ENCODE data around the gene TM4SF20. TPM values are rescaled to one million over a fixed set of nuclear protein-coding genes. Genes with fewer than 3 reads are reported as not detected.
"Not testable (repeated sequence)": the region's sequence is repeated elsewhere in the genome, so short reads cannot be mapped to it uniquely, and the experiment has no call there.

Gene TM4SF20
- total RNA-seq, 2 experiments from 2014 or later = not detected

- no peak overlapping the region for H3K27ac Mint-ChIP-seq
- intact Hi-C loops (cut with micrococcal nuclease) = loop anchor here (1.0 kb wide), 1 partner anchor 16 kb away; no protein-coding TSS in a partner anchor
- ChIA-PET POLR2A (no interaction called here), CTCF (interaction anchor here (0.9 kb wide), 1 partner anchor 397 kb away, joined by 3 read pairs; no protein-coding TSS in a partner anchor)
- DNase-seq = no peak
- peaks cover 2% of the 10 kb centered on the region for H3K27me3 Mint-ChIP-seq
- H3K36me3 Mint-ChIP-seq = no peaks in the 10 kb centered on the region
- H3K4me1 Mint-ChIP-seq (ENCODE audit: low read depth) = peaks cover 8% of the 10 kb centered on the region
- H3K9me3 Mint-ChIP-seq = no peaks in the 10 kb centered on the region
- no peak overlapping the region for H3K4me3 Mint-ChIP-seq
These were observed 2.3 kb downstream of the TM4SF20 start for GRCh38 chr2:227376656-227377396.

DNA sequence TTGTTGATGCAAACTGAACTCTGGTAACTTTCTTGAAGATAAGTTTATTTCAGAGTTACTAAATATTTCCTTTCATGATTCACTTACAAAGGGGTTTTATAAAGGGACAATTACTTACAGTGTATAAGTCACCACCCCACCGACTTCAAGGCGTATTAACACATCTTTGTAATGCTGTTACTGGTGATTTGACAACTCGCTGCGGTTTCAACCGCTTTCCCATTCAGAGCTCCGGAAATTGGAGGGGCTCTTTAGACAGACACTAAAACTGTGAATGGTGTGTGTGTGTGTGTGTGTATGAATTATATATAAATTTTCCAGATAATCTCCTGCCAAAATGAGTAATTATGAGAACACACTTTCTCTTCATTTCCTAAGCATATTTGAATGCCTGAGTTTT lies 4.9 kb downstream of the TM4SF20 start:
- CTCF ChIA-PET = interaction anchor here (0.8 kb wide), 1 partner anchor 37 kb away, joined by 3 read pairs; no protein-coding TSS in a partner anchor

DNA sequence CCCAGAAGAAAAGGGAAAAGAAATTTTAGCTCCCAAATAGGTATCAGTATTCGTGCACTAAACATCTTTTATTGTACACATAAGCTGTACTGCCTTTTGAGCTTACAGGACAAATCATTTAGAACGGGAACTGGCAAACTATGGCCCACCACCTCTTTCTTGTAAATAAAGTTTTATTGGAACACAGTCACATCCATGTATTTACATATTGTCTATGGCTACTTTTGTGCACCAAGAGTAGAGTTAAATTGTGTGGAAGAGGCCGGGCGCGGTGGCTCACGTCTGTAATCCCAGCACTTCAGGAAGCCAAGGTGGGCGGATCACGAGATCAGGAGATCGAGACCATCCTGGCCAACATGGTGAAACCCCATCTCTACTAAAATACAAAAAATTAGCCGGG lies 5.7 kb downstream of the TM4SF20 start:
- H3K9me3 Mint-ChIP-seq = no peaks in the 10 kb centered on the region
- H3K36me3 Mint-ChIP-seq = no peaks in the 10 kb centered on the region
- H3K4me1 Mint-ChIP-seq (ENCODE audit: low read depth) = peaks cover 8% of the 10 kb centered on the region
- H3K27ac Mint-ChIP-seq = no peak overlapping the region
- no peak for DNase-seq
- peaks cover 2% of the 10 kb centered on the region for H3K27me3 Mint-ChIP-seq
- intact Hi-C loops (cut with micrococcal nuclease) = loop anchor here (5.0 kb wide), 1 partner anchor 46 kb away; the partner anchor contains the start of gene MFF
- no peak overlapping the region for H3K4me3 Mint-ChIP-seq
- ChIA-PET CTCF (interaction anchor here (1.1 kb wide), 1 partner anchor 33 kb away, joined by 3 read pairs; no protein-coding TSS in a partner anchor), POLR2A (no interaction called here)

More for the DNA sequence above, 4.9 kb downstream of the TM4SF20 start:
- POLR2A ChIA-PET = interaction anchor here (0.9 to 1.4 kb wide), 2 partner anchors 9 to 90 kb away, joined by 3 to 7 read pairs; no protein-coding TSS in a partner anchor
- Mint-ChIP-seq H3K4me1 (ENCODE audit: low read depth) (peaks cover 8% of the 10 kb centered on the region), H3K36me3 (no peaks in the 10 kb centered on the region), H3K9me3 (no peaks in the 10 kb centered on the region), H3K27me3 (peaks cover 2% of the 10 kb centered on the region), H3K27ac (no peak overlapping the region), H3K4me3 (no peak overlapping the region)
- intact Hi-C loops (cut with micrococcal nuclease) = loop anchor here (1.0 to 5.0 kb wide), 4 partner anchors 37 to 444 kb away; partner anchors contain the start of gene MFF
- peak; percentile 76 for DNase-seq

GRCh38 chr2:227370791-227371312 lies 8.3 kb downstream of the TM4SF20 start:
- no peaks in the 10 kb centered on the region for H3K36me3 Mint-ChIP-seq
- intact Hi-C loops (cut with micrococcal nuclease) = loop anchor here (5.0 kb wide), 1 partner anchor 44 kb away; the partner anchor contains the start of gene MFF
- no peak overlapping the region for H3K27ac Mint-ChIP-seq
- POLR2A ChIA-PET = no interaction called here
- peak; percentile 37 for DNase-seq
- H3K4me3 Mint-ChIP-seq = no peak overlapping the region
- no peaks in the 10 kb centered on the region for H3K27me3 Mint-ChIP-seq
- CTCF ChIA-PET = no interaction called here
- H3K4me1 Mint-ChIP-seq (ENCODE audit: low read depth) = peaks cover 8% of the 10 kb centered on the region
- no peaks in the 10 kb centered on the region for H3K9me3 Mint-ChIP-seq

GRCh38 chr2:227370092-227370491 lies 9.0 kb downstream of the TM4SF20 start:
- Mint-ChIP-seq H3K4me3 (no peak overlapping the region), H3K36me3 (no peaks in the 10 kb centered on the region), H3K9me3 (no peaks in the 10 kb centered on the region), H3K4me1 (ENCODE audit: low read depth) (peaks cover 8% of the 10 kb centered on the region), H3K27me3 (no peaks in the 10 kb centered on the region), H3K27ac (no peak overlapping the region)
- POLR2A ChIA-PET = no interaction called here
- intact Hi-C loops (cut with micrococcal nuclease) = loop anchor here (5.0 kb wide), 1 partner anchor 43 kb away; the partner anchor contains the start of gene MFF
- DNase-seq = no peak
- CTCF ChIA-PET = no interaction called here

- DNase-seq = no peak
- H3K9me3 Mint-ChIP-seq = no peaks in the 10 kb centered on the region
- ChIA-PET CTCF (no interaction called here), POLR2A (no interaction called here)
- no peaks in the 10 kb centered on the region for H3K36me3 Mint-ChIP-seq
- H3K4me1 Mint-ChIP-seq (ENCODE audit: low read depth) = peaks cover 5% of the 10 kb centered on the region
- intact Hi-C loops (cut with micrococcal nuclease) = no loop called here
- H3K4me3 Mint-ChIP-seq = no peak overlapping the region
- H3K27me3 Mint-ChIP-seq = no peaks in the 10 kb centered on the region
- H3K27ac Mint-ChIP-seq = no peak overlapping the region
These were observed 10.5 kb downstream of the TM4SF20 start for GRCh38 chr2:227368574-227368973.

- CTCF ChIA-PET = no interaction called here
- H3K36me3 Mint-ChIP-seq = no peaks in the 10 kb centered on the region
- H3K27me3 Mint-ChIP-seq = no peaks in the 10 kb centered on the region
- H3K4me1 Mint-ChIP-seq (ENCODE audit: low read depth) = peaks cover 7% of the 10 kb centered on the region
- no peak for DNase-seq
- H3K9me3 Mint-ChIP-seq = no peaks in the 10 kb centered on the region
- POLR2A ChIA-PET = no interaction called here
- no peak overlapping the region for H3K27ac Mint-ChIP-seq
- intact Hi-C loops (cut with micrococcal nuclease) = no loop called here
- no peak overlapping the region for H3K4me3 Mint-ChIP-seq
These were observed 11.7 kb downstream of the TM4SF20 start for GRCh38 chr2:227367427-227367795.

- no peak for DNase-seq
- H3K27me3 Mint-ChIP-seq = no peaks in the 10 kb centered on the region
- H3K4me3 Mint-ChIP-seq = no peak overlapping the region
- ChIA-PET POLR2A (no interaction called here), CTCF (no interaction called here)
- H3K9me3 Mint-ChIP-seq = no peaks in the 10 kb centered on the region
- H3K27ac Mint-ChIP-seq = no peak overlapping the region
- H3K4me1 Mint-ChIP-seq (ENCODE audit: low read depth) = peaks cover 5% of the 10 kb centered on the region
- no peaks in the 10 kb centered on the region for H3K36me3 Mint-ChIP-seq
- intact Hi-C loops (cut with micrococcal nuclease) = no loop called here
These were observed 12.2 kb downstream of the TM4SF20 start for GRCh38 chr2:227366769-227367426.

DNA sequence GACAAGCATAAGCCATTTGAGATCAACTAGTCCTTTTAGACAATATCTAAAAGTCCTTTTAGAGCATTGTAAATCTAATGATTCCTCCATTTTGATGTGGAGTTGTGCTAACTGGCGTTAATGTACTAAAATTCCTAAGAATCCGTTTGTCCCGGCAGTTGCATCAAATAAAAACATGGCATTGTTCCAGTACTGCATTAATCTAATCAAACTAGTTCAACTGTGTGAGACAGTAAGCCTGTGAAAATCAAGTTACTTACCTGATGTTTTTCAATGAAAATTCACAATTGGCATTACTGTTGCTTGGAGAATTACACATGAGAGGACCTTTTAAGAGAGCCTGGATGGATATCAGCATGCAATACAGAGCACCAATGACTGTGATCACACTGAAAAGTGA lies 13.3 kb downstream of the TM4SF20 start:
- H3K27ac Mint-ChIP-seq = no peak overlapping the region
- CTCF ChIA-PET = no interaction called here
- intact Hi-C loops (cut with micrococcal nuclease) = no loop called here
- no peak overlapping the region for H3K4me3 Mint-ChIP-seq
- H3K9me3 Mint-ChIP-seq = no peaks in the 10 kb centered on the region
- POLR2A ChIA-PET = no interaction called here
- peaks cover 4% of the 10 kb centered on the region for H3K4me1 Mint-ChIP-seq (ENCODE audit: low read depth)
- H3K27me3 Mint-ChIP-seq = no peaks in the 10 kb centered on the region
- no peaks in the 10 kb centered on the region for H3K36me3 Mint-ChIP-seq
- no peak for DNase-seq

- intact Hi-C loops (cut with micrococcal nuclease); H3K4me1 Mint-ChIP-seq (ENCODE audit: low read depth); H3K4me3 Mint-ChIP-seq; DNase-seq; POLR2A ChIA-PET; H3K27me3 Mint-ChIP-seq; H3K36me3 Mint-ChIP-seq; CTCF ChIA-PET; H3K27ac Mint-ChIP-seq; H3K9me3 Mint-ChIP-seq: not testable (repeated sequence)
These were observed 14.4 kb downstream of the TM4SF20 start for GRCh38 chr2:227364585-227365263.

DNA sequence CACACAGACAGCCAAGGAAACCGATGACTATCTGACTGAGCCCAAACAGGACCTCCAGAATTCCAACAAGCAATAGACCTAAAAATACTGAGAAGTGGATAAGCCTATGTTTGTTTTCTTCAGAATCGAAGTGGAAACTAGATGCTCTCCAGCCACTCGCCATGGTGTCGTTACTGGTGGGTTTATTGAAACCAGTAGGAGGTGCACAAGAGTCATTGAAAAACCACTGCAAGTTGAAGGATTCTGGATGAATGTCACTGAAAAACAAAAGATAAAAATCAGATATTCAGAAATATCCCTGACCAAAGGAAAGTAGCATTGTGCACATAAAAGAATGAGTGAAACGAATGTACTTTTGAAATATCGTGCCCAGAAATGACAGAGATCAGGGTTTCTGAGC lies 15.3 kb downstream of the TM4SF20 start:
- H3K27me3 Mint-ChIP-seq = no peaks in the 10 kb centered on the region
- intact Hi-C loops (cut with micrococcal nuclease) = no loop called here
- CTCF ChIA-PET = no interaction called here
- no peak overlapping the region for H3K4me3 Mint-ChIP-seq
- POLR2A ChIA-PET = no interaction called here
- no peak for DNase-seq
- H3K4me1 Mint-ChIP-seq (ENCODE audit: low read depth) = peaks cover 2% of the 10 kb centered on the region
- H3K27ac Mint-ChIP-seq = no peak overlapping the region
- no peaks in the 10 kb centered on the region for H3K9me3 Mint-ChIP-seq
- H3K36me3 Mint-ChIP-seq = peaks cover 2% of the 10 kb centered on the region

- Mint-ChIP-seq H3K36me3 (peaks cover 10% of the 10 kb centered on the region), H3K9me3 (no peaks in the 10 kb centered on the region), H3K27me3 (no peaks in the 10 kb centered on the region), H3K27ac (no peak overlapping the region), H3K4me1 (ENCODE audit: low read depth) (peaks cover 2% of the 10 kb centered on the region), H3K4me3 (no peak overlapping the region)
- intact Hi-C loops (cut with micrococcal nuclease) = no loop called here
- ChIA-PET POLR2A (no interaction called here), CTCF (no interaction called here)
- no peak for DNase-seq
These were observed 18.8 kb downstream of the TM4SF20 start for GRCh38 chr2:227360351-227360750.

Data from activated CD4-positive, alpha-beta memory T cell treated with anti-CD3 and anti-CD28 coated beads for 36 hours (primary cell).